K562 (cell line): ENCODE data around the gene SLC16A4. TPM values are rescaled to one million over a fixed set of nuclear protein-coding genes. Genes with fewer than 3 reads are reported as not detected.

Experiments
- ATAC-seq: fragments of 200-7000 bp; cut with Tn5 transposase; 3 replicates; pipeline ENCODE4 v1.9.1; 2020; ENCODE audit warnings: moderate library complexity
- BruUV-seq: library from RNA; stranded (reverse); fragments of 400-500 nt; replicated peaks from 2 replicates; lab custom pipeline; 2021; lab: Mats Ljungman, UMichigan
- CTCF ChIA-PET: fragments of 300-600 bp; formaldehyde crosslinking; extraction: SDS; loops from one replicate; lab custom pipeline; 2021; ENCODE audit warnings: low intra/inter-chr PET ratio; lab: Yijun Ruan, JAX
- POLR2A ChIA-PET: fragments of 300-600, 350-650 bp; sonication (Branson Sonifier 250); formaldehyde crosslinking; extraction: SDS; loops from one replicate; lab custom pipeline; 2021; ENCODE audit warnings: antibody characterized with exemption, inconsistent platforms; lab: Yijun Ruan, JAX
- DNase-seq, 4 experiments: peaks; one replicate each; pipeline versions ENCODE4 v3.0.0 to v3.0.0-alpha.2; 2011 to 2018; ENCODE audit warnings: low spot score in 3 of 4, mixed read lengths in 3 of 4; ENCODE audit errors: extremely low read depth in 1 of 4
- FAIRE-seq: peaks from 2 replicates; lab custom pipeline; 2011; peaks lifted over from hg19 to GRCh38; lab: Jason Lieb, UNC
- H2AFZ ChIP-seq: 2 replicates; pipeline ENCODE4 v1.6.0; 2011; ENCODE audit warnings: low read depth, low read length, control low read depth, inconsistent platforms
- H3K27ac ChIP-seq: fragments of 200-600 bp; 3 replicates; pipeline ENCODE4 v1.8.0; 2011; ENCODE audit warnings: low read depth, mild to moderate bottlenecking, control low read depth, inconsistent platforms, low read length, moderate library complexity, mixed read lengths; ENCODE audit errors: extremely low read depth
- H3K27me3 ChIP-seq, 2 experiments: fragments of 300-600 bp in 1 of 2; 2 replicates in 1 of 2; 3 replicates in 1 of 2; pipeline versions ENCODE4 v1.6.0 to v1.8.0; 2011; ENCODE audit warnings: inconsistent platforms in 2 of 2, low read length in 2 of 2, mild to moderate bottlenecking in 1 of 2, mixed read lengths in 1 of 2, moderate library complexity in 1 of 2; ENCODE audit not compliant: control insufficient read depth in 2 of 2, insufficient read depth in 2 of 2
- H3K36me3 ChIP-seq: fragments of 300-600 bp; 3 replicates; pipeline ENCODE4 v1.8.0; 2011; ENCODE audit warnings: mild to moderate bottlenecking, low read length, inconsistent platforms; ENCODE audit not compliant: control insufficient read depth, insufficient read depth
- H3K4me1 ChIP-seq, 2 experiments: fragments of 200-600 bp in 1 of 2; replicated peaks in 1 of 2; 2 replicates in 1 of 2; 3 replicates in 1 of 2; pipeline versions ENCODE4 v1.5.1 to v1.8.0; 2011; ENCODE audit warnings: inconsistent platforms in 2 of 2, low read length in 2 of 2, mild to moderate bottlenecking in 1 of 2, mixed read lengths in 1 of 2, moderate library complexity in 1 of 2; ENCODE audit not compliant: control insufficient read depth in 2 of 2, insufficient read depth in 2 of 2
- H3K4me2 ChIP-seq: 2 replicates; pipeline ENCODE4 v1.6.1; 2011; ENCODE audit warnings: low read length, control low read depth, inconsistent platforms, mixed read lengths; ENCODE audit not compliant: insufficient read depth
- H3K4me3 ChIP-seq: fragments of 200-600 bp; sonication (generic), shearing (Covaris generic); 2 replicates; pipeline ENCODE4 v1.5.1; 2016; ENCODE audit warnings: control low read depth, inconsistent platforms
- H3K79me2 ChIP-seq: fragments of 200-600 bp; 3 replicates; pipeline ENCODE4 v1.8.0; 2011; ENCODE audit warnings: low read length, inconsistent platforms; ENCODE audit not compliant: control insufficient read depth, insufficient read depth
- H3K9ac ChIP-seq, 2 experiments: 2 replicates each; pipeline versions ENCODE4 v1.6.0 to v1.6.1; 2011; ENCODE audit warnings: low read depth in 2 of 2, low read length in 2 of 2, control low read depth in 1 of 2, inconsistent platforms in 1 of 2, mild to moderate bottlenecking in 1 of 2, mixed read lengths in 1 of 2; ENCODE audit not compliant: insufficient read depth in 1 of 2
- H3K9me1 ChIP-seq: one replicate; pipeline ENCODE4 v1.6.0; 2011; ENCODE audit warnings: inconsistent platforms, mild to moderate bottlenecking, low read length, moderate library complexity; ENCODE audit not compliant: control insufficient read depth, insufficient read depth
- H3K9me3 ChIP-seq: replicated peaks from 2 replicates; pipeline ENCODE4 v1.5.1; 2011; ENCODE audit warnings: low read depth, low read length, inconsistent platforms; ENCODE audit not compliant: control insufficient read depth, insufficient read depth
- H4K20me1 ChIP-seq: replicated peaks from 2 replicates; pipeline ENCODE4 v1.6.1; 2011; ENCODE audit warnings: low read length, inconsistent platforms, mixed read lengths; ENCODE audit not compliant: control insufficient read depth, insufficient read depth
- ELF2 ChIP-seq: fragments of 250-450 bp; sonication (Bioruptor Pico); IDR thresholded peaks from 2 replicates; pipeline ENCODE4 v1.5.0; 2021; ENCODE audit warnings: mild to moderate bottlenecking
- LARP7 ChIP-seq: fragments of 450-650 bp; IDR thresholded peaks from 2 replicates; pipeline ENCODE4 v1.6.1; 2016
- MAFF ChIP-seq: IDR thresholded peaks from 2 replicates; pipeline ENCODE4 v1.6.1; 2012; ENCODE audit warnings: low read length, improper control_type of control experiment
- PRDM10 ChIP-seq: fragments of 450-650 bp; IDR thresholded peaks from 2 replicates; pipeline ENCODE4 v1.6.1; 2018; ENCODE audit not compliant: partially characterized antibody
- RBM17 ChIP-seq: fragments of 200-400 bp; formaldehyde crosslinking; IDR thresholded peaks from 2 replicates; pipeline ENCODE4 v1.6.1; 2017; ENCODE audit warnings: low read depth, mild to moderate bottlenecking, low read length, borderline replicate concordance
- SRSF7 ChIP-seq: fragments of 200-400 bp; formaldehyde crosslinking; optimal IDR thresholded peaks from 2 replicates; pipeline ENCODE3; 2017; ENCODE audit warnings: mild to moderate bottlenecking, low read depth, low read length
- TRIM24 ChIP-seq, 2 experiments: fragments of 450-650 bp; IDR thresholded peaks; 2 replicates each; pipeline ENCODE4 v1.6.1; 2016
- U2AF2 ChIP-seq: fragments of 200-400 bp; formaldehyde crosslinking; optimal IDR thresholded peaks from 2 replicates; pipeline ENCODE3; 2017; ENCODE audit warnings: low read depth, mild to moderate bottlenecking, low read length
- ZNF133 ChIP-seq: fragments of 250-450 bp; sonication (Bioruptor Pico); IDR thresholded peaks from 2 replicates; pipeline ENCODE4 v1.4.0; 2020; ENCODE audit warnings: mild to moderate bottlenecking
- WGBS: fragments of 100-300 bp; shearing (Covaris generic); methylation state at CpG from one replicate; pipeline ENCODE4 v1.1.6; 2016; ENCODE audit warnings: low coverage, mixed read lengths; ENCODE audit not compliant: insufficient coverage; ENCODE audit errors: missing lambda C conversion rate; 5-methylcytosine and 5-hydroxymethylcytosine counted together
- in situ Hi-C: fragments of 300-500 bp; cut with MboI; formaldehyde crosslinking; loops from 4 replicates; pipeline ENCODE4 v1.15.0; 2018; ENCODE audit warnings: inconsistent platforms, mixed read lengths
- intact Hi-C: fragments of 100-400 bp; cut with micrococcal nuclease; formaldehyde crosslinking; loops from 2 replicates; pipeline ENCODE4 v1.14.2; 2022
- polyA plus RNA-seq, 8 experiments: library from polyadenylated mRNA; depleted of rRNA in 4 of 8; stranded (reverse) in 5 of 8; unstranded in 3 of 8; fragments of >200 nt; fragmentation: Nextera tagmentation in 2 of 8; fragmentation: Illumina TruSeq in 1 of 8; extraction: Ambion mirVana in 2 of 8; extraction: Trizol in 1 of 8; gene quantifications; 2 replicates each; pipeline versions ENCODE4 v1.2.1 to v1.2.3, GENCODE V29; 2011 to 2014; ENCODE audit warnings: inconsistent platforms in 1 of 8, missing spikeins in 1 of 8
- total RNA-seq, 7 experiments: library from RNA; depleted of rRNA in 6 of 7; stranded (reverse); fragments of >200 nt in 6 of 7; fragmentation: Illumina TruSeq in 2 of 7; extraction: Trizol in 2 of 7; gene quantifications; 2 replicates each; pipeline versions ENCODE4 v1.2.1 to v1.2.3, GENCODE V29; 2011 to 2021; ENCODE audit warnings: low replicate concordance in 1 of 7
- TF ChIP-seq, protein P1 (sequence below): fragments of 450-650 bp; formaldehyde crosslinking; IDR thresholded peaks from 2 replicates; pipeline ENCODE4 v1.4.0; 2022; ENCODE audit warnings: missing genetic modification characterization

The SLC16A4 gene
- total and polyA plus RNA-seq, 9 of the 15 experiments (the other 6 are each of a cell fraction or from before 2014, with no cell fraction given), result 0.04 to 0.31 (median 0.18) TPM; not detected in 1

DNA sequence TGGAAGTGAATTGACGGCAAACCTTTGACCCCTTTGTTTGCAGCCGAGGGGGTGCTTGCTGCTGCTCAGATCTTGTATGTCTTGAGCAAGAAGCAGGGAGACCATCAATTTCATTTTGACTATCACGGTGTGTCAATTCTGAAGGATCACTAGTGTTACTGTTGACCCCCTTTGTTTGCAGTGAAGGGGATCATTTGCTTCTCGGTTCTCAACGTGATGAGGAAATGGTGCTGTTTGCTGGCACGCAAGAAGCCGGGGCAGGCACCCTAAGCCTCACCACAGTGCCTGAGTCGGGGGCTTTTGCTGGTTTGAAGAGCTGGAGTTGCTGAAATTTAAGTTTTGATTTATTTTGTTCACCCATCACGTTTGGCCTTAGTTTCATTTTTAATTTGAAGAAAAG, 44.1 kb downstream of the SLC16A4 start (continued):
- TF ChIP-seq TRIM24 (IDR thresholded peaks at IDR 0.05) (no peak), MAFF (no peak), ZNF133 (CRISPR knock-in tag) (no peak), ELF2 (CRISPR knock-in tag) (no peak), LARP7 (no peak), U2AF2 (no peak)
- TF ChIP-seq, protein P1, sequence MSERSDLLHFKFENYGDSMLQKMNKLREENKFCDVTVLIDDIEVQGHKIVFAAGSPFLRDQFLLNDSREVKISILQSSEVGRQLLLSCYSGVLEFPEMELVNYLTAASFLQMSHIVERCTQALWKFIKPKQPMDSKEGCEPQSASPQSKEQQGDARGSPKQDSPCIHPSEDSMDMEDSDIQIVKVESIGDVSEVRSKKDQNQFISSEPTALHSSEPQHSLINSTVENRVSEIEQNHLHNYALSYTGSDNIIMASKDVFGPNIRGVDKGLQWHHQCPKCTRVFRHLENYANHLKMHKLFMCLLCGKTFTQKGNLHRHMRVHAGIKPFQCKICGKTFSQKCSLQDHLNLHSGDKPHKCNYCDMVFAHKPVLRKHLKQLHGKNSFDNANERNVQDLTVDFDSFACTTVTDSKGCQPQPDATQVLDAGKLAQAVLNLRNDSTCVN (CRISPR knock-in tag), result no peak

- Histone ChIP-seq H3K4me2 (no peak overlapping the region), H3K36me3 (peaks cover 98% of the 10 kb centered on the region), H3K27me3 (no peaks in the 10 kb centered on the region), H3K9me3 (no peaks in the 10 kb centered on the region), H2AFZ (no peak overlapping the region), H3K9me1 (peaks cover 9% of the 10 kb centered on the region), H3K9ac (no peak overlapping the region), H3K27ac (no peak overlapping the region), H3K79me2 (peaks cover 100% of the 10 kb centered on the region), H3K4me3 (no peak overlapping the region), H4K20me1 (peaks cover 84% of the 10 kb centered on the region), H3K4me1 (peaks cover 15 to 66% of the 10 kb centered on the region in 2 experiments)
- intact Hi-C loops (no loop called here), in situ Hi-C loops (no loop called here)
- DNase-seq (no peak), FAIRE-seq (no peak), ATAC-seq (no peak)
- no TSS peak for BruUV-seq
- peak; percentile 64 for TF ChIP-seq PRDM10
- no peak for TF ChIP-seq SRSF7
- TF ChIP-seq RBM17, result no peak
- ChIA-PET POLR2A (interaction anchor here (1.0 to 1.4 kb wide), 2 partner anchors 16 to 136 kb away, joined by 3 read pairs; no protein-coding TSS in a partner anchor), CTCF (no interaction called here)
- 82% methylated on average over 3 of the region's 3 CpGs for WGBS
Observed at GRCh38 chr1:110345480-110345879, 45.3 kb downstream of the SLC16A4 start.
